GM11168 (cell line): ENCODE data around the gene SLC38A4.

ENCODE experiments used
- in situ Hi-C: fragments of 300-500 bp; cut with MboI; formaldehyde crosslinking; loops from one replicate; pipeline ENCODE4 v1.12.0; 2022; ENCODE audit warnings: low sequenced_read_pairs; ENCODE audit not compliant: unreplicated experiment

Gene SLC38A4

DNA sequence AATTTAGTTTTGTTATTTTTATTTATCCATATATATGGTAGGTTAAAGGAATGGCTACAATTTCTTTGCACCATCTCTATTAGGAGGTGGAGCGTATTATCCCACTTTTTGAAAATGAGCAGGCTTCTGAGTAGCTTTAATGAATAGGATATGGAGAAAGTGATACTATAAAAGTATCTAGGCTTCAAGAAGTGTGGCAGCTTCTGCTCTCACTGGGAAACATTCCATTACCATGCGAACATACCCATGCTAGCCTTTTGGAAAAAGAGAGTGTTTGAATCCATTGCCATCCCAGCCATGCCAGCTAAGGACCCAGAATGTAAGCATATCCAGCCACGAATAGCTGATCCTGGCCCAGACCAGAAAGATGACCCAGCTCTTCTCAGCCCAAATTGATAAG, 107.3 kb downstream of the SLC38A4 start:
- in situ Hi-C loops: no loop called here

DNA sequence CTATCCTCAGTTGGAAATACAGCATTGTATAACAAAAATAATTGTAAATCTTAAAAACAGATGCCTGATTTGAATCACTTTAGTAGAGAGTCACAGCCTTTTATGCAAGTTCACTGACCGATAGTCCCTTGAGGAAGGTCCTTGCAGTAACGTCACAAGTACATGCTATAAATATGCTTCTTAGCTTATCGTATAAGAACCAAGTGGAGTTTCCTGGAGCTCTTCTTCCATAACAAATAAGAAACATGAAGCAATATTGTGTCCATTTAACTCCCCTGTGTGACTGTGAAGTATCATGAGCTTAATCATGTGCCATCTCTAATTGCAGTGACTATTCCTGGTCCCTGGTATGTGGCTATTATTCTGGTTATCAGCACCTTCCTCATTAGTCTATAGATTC, 107.9 kb downstream of the SLC38A4 start:
- in situ Hi-C loops: no loop called here

DNA sequence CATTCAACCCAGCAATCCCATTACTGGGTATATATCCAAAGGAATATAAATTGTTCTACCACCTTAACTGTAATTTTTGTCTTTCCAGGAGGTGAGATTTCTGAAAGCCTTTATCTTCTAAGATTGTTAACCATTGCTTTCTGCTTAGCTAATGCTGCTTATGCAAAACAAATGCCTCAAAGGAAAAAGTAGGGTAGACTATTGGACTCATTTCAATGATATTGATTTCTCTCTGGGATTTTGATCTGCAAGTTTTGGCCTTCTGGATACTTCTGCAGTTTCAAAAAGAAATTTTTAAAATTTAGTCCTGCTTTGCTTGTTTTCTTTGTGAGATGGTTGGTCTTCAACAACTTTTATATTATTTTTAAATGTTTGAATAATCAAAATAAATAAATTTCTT, 108.6 kb downstream of the SLC38A4 start:
- in situ Hi-C loops: no loop called here
